NCI-H446 (cell line): ENCODE measurements around the gene NUP210L.
"Not testable (repeated sequence)": the region's sequence is repeated elsewhere in the genome, so short reads cannot be mapped to it uniquely, and the experiment has no call there.

Source experiments
- DNase-seq, 2 experiments: peaks; one replicate each; lab custom pipeline; 2025; lab: John Stamatoyannopoulos, UW

NUP210L gene

GRCh38 chr1:153991806-153992205 lies 163.1 kb downstream of the NUP210L start:
- no peak for DNase-seq

DNA sequence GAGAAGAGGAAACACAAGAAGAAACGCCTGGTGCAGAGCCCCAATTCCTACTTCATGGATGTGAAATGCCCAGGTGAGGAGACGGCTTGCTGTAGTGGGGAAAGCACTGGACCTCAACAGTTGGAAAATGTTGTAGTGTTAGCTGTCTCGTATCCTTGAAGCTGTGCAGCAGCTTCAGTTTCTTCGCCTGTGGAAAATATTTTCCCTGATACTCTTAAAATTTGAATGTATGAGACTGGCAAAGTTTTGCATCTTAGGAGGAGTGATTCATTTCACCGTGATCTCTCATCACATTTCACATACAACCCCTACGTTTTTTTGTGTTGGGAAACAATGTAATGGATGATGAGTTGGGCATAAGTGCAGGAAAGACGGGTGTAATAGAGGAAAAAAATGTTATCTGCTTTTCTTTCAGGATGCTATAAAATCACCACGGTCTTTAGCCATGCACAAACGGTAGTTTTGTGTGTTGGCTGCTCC lies 163.7 kb downstream of the NUP210L start:
- no peak for DNase-seq

GRCh38 chr1:153990468-153991150 lies 164.3 kb downstream of the NUP210L start, which contains the start of gene RPS27:
TSS of gene RPS27 (plus strand) at chr1:153990762. CDS start at chr1:153990797, 35 bp downstream.
- peak; percentile 99 for DNase-seq

DNA sequence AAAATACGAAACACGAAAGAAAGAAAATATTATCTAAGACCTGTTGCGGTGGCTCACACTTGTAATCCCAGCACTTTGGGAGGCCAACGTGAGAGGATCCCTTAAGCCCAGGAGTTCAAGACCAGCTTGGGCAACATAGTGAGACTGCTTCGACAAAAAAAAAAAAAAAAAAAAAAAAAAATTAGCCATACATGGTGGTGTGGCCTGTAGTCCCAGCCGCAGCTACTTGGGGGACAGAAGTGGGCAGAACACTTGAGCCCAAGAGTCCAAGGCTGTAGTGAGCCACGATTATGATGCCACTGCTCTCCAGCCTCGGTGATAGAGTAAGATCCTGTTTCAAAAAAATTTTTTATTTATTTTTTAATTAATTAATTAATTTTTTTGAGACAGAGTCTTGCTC lies 167.3 kb downstream of the NUP210L start:
- no peak for DNase-seq

- peak; percentile 82 to 93 for DNase-seq
Measured at GRCh38 chr1:153985941-153986761, 168.7 kb downstream of the NUP210L start, which contains the start of gene RAB13. TSS of gene RAB13 (minus strand) at chr1:153986339. CDS start at chr1:153986236, 103 bp downstream.

GRCh38 chr1:153985341-153985912 lies 169.4 kb downstream of the NUP210L start:
- DNase-seq: no peak

GRCh38 chr1:153984123-153984894 lies 170.6 kb downstream of the NUP210L start:
- DNase-seq: no peak

- DNase-seq: not testable (repeated sequence)
Measured at GRCh38 chr1:153981735-153982134, 173.1 kb downstream of the NUP210L start.

DNA sequence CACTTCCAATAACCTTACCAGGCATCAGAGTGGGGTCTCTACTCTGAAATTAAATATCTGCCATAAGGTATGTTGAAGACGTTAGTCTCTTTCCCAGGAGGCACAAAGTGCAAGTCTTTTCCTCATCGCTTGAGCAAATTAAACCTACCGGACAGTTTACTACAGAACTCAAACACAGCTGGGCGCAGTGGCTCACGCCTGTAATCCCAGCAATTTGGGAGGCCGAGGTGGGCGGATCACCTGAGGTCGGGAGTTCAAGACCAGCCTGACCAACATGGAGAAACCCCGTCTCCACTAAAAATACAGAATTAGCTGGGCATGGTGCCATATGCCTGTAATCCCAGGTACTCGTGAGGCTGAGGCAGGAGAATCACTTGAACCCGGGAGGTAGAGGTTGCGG lies 175.8 kb downstream of the NUP210L start:
- DNase-seq: not testable (repeated sequence)

- no peak for DNase-seq
Measured at GRCh38 chr1:153978274-153978909, 176.5 kb downstream of the NUP210L start.

DNA sequence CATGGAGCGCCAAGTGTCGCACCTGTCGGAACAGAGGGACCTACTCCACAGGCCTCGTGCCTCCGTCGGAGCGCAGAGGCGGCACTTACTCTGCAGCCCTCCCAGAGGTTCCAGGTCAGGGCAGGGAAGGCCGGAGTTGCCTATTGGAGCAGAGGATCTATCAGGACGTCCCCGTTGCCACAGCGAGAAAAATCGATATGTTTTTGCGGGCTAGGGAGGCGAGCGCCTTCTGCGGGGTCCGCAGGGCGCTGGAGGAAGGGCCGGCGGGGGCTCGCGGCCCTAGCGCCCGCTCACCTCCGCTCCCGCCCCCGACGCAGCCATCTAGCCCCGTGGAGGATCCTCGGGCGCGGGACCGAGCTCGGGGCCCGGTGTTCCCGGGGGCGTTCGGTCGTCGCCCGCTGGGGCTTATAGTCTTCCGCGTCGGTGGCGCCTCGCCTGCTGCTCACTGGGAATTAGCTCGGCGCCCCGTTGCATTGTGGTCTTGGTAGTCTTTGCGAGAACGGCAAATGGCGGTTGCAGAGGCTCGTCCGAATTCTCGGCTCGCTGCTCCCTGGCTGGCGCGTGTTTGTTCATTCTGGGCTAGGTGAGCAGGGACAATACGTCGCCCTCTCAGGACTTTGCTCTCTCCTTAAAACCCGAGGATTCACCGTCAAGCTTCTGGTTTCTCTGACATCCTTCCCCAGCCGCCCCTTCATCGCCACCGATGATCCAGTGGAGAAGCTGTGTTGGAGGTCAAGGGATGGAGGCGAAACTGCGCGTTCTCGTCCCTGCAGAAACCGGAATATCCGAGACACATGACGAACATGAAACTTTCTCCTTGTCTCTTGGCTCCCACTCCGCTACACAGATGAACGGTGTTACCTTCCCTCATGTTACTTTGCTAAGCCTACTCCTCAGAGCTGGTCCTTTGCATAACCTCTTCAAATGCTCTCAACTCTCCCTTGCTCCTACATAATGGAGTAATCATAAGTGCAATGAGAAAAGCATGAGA lies 177.3 kb downstream of the NUP210L start, which contains the start of gene JTB:
Gene JTB (minus strand): TSS at position 425 of the 991 bp plus-strand sequence. CDS start 422 bp downstream, at position 3.
- peak; percentile 53 to 81 for DNase-seq

- no peak for DNase-seq
Measured at GRCh38 chr1:153976819-153977249, 178.0 kb downstream of the NUP210L start.

DNA sequence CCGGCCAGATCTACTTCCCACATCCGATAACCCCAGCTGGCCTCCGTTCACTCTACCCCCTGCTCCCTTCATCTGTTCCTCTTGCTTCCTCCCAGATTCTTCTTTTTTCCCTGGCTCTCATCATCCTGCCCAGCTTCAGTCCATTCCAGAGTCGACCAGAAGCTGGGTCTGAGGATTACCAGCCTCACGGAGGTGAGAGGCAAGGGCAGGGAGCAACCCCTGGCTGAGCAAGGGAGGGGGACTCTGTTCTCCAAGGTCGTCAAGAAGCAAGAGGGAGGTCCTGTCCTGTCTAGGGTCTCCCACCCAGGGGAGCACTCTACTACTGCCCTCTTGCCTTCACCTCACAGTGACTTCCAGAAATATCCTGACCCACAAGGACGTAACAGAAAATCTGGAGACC lies 181.3 kb downstream of the NUP210L start:
- DNase-seq: no peak

- no peak for DNase-seq
Measured at GRCh38 chr1:153973071-153973470, 181.8 kb downstream of the NUP210L start.

DNA sequence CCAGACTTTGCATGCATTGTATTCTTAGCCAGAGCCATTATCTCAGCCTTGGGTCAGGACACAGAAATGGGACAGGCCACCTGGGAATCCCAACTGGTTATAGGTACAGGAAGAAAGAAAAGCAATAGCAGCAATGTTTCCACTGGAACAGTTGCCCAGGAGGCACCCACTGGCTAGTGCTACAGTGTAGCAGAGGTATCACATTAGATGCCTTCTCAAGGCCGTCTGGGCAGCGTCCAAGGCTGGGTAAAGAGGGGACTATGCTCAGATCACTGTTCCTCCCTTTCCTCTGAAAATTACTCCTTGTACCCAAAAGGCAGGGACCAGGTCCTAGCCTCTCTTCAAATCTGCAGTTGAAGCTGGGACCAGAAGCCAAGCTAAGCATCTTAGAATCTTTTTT lies 184.5 kb downstream of the NUP210L start:
- no peak for DNase-seq

- DNase-seq: no peak
Measured at GRCh38 chr1:153968972-153969371, 185.9 kb downstream of the NUP210L start.

DNA sequence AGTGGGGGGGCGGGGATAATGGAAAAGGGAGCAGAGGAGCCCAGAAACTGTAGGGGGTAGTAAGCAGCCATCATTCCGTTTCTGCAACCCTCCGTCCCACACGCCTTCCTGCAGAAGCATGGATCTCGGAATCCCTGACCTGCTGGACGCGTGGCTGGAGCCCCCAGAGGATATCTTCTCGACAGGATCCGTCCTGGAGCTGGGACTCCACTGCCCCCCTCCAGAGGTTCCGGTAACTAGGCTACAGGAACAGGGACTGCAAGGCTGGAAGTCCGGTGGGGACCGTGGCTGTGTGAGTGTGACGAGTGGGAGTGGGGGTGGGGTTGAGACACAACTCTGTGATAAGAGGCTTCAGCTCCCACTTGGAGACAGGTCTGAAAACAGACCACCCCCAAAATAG lies 186.5 kb downstream of the NUP210L start:
- DNase-seq: no peak

DNA sequence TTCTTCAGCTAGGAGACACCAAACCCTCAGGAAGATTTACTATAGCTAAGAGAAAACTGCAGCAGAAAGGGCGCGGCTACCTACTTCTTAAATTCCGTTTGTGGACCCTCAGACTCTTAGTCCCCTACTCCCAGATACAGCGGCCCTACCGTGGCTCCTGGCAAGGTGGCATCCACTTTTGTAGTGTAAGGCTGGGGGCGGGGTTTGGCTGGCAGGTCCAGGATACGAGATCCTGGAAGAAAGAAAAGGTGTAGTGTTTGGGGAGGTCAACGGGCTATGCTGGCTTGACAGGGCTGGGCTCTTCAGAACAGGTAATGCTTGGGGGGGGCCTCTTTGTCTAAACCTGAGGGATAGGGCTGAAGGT lies 186.9 kb downstream of the NUP210L start:
- DNase-seq: no peak

DNA sequence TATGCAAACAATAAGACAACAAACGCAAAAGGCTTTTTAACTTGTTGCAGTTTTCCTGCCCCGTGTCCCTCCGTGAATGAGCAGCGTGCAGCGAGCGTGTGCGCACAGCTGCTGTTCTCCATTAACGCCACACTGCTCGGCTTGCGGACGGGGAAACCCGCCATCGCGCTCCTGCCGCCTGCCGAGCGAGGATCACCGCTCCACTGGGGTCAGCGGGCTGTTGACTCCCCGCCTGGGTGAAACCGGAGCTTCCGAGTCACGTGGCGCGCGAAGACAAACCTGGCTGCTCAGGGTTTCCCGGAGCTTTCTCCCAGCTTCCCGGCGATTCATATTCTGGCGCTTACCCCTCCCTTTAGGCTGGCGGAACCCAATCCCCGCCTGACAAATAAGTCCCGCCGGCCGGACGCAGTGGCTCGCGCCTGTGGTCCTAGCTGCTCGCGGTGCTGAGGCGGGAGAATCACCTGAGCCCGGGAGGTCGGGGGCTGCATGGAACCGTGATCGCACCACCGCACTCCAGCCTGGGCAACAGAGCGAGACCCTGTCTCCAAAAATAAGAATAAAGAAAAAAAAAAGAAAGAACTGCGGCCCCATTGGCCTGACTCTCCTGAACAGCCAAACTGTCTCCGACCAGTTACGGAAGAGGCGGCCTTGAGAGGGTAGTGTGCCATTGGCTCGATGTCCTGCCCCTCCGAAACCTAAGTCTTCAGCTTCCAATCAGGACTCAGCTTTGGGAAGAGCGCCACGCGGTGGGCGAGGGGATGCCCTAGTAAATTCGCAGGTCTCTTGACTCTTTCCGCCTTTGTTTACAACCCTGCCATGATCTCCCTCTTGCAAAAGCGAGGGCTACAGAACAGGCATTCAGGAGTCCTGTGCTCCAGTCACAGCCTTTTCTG lies 187.5 kb downstream of the NUP210L start, which contains the start of gene CREB3L4:
Gene CREB3L4 (plus strand): TSS at position 796 of the 893 bp plus-strand sequence. CDS start 624 bp downstream, outside the sequence.
- peak; percentile 96 to 98 for DNase-seq
